Panc1 (cell line): ENCODE results near the gene CDC7.

Experiments
- CTCF ChIP-seq: fragments of 450-650 bp; IDR thresholded peaks from 2 replicates; pipeline ENCODE4 v1.5.1; 2017; ENCODE audit warnings: mild to moderate bottlenecking
- POLR2AphosphoS5 ChIP-seq: IDR thresholded peaks from 2 replicates; pipeline ENCODE4 v1.6.1; 2012; ENCODE audit warnings: mild to moderate bottlenecking, low read depth, low read length, moderate library complexity
- REST ChIP-seq, 2 experiments: IDR thresholded peaks; 2 replicates each; pipeline ENCODE4 v1.6.1; 2011 to 2012; ENCODE audit warnings: low read depth in 2 of 2, control low read depth in 1 of 2, low read length in 1 of 2, mild to moderate bottlenecking in 1 of 2, moderate library complexity in 1 of 2; ENCODE audit not compliant: insufficient read depth in 1 of 2

- TF ChIP-seq CTCF (no peak), POLR2AphosphoS5 (no peak), REST (IDR thresholded peaks at IDR 0.05; ENCODE audit: insufficient read depth in 1 of 2, low read depth in 2 of 2, low read length in 1 of 2) (no peak)
Observed at GRCh38 chr1:91476533-91477217, 24.0 kb upstream of the CDC7 start.
